Measurements from ENCODE around the gene DCAF15.

The DCAF15 gene

GRCh38 chr19:13913352-13913751 is 39.0 kb upstream of the DCAF15 start:
- Histone ChIP-seq H3K79me2 (ENCODE audit: low read length) (no peaks in the 10 kb centered on the region), H3K27me3 (ENCODE audit: low read depth, low read length) (no peaks in the 10 kb centered on the region), H4K20me1 (ENCODE audit: insufficient read depth, low read length) (no peaks in the 10 kb centered on the region), H2AFZ (ENCODE audit: low read depth, low read length) (no peak overlapping the region), H3K4me1 (ENCODE audit: low read length) (no peaks in the 10 kb centered on the region), H3K4me2 (ENCODE audit: low read length) (no peak overlapping the region), H3K9me3 (ENCODE audit: insufficient read depth, low read length) (no peaks in the 10 kb centered on the region), H3K9ac (ENCODE audit: low read length) (no peak overlapping the region), H3K4me3 (ENCODE audit: low read length) (no peak overlapping the region), H3K36me3 (replicated peaks; ENCODE audit: low read depth, low read length) (peaks cover 22% of the 10 kb centered on the region), H3K27ac (ENCODE audit: low read length) (no peak overlapping the region)
- no peak for TF ChIP-seq EZH2phosphoT487 (IDR thresholded peaks at IDR 0.05; ENCODE audit: low read depth)
- TF ChIP-seq, protein P1, sequence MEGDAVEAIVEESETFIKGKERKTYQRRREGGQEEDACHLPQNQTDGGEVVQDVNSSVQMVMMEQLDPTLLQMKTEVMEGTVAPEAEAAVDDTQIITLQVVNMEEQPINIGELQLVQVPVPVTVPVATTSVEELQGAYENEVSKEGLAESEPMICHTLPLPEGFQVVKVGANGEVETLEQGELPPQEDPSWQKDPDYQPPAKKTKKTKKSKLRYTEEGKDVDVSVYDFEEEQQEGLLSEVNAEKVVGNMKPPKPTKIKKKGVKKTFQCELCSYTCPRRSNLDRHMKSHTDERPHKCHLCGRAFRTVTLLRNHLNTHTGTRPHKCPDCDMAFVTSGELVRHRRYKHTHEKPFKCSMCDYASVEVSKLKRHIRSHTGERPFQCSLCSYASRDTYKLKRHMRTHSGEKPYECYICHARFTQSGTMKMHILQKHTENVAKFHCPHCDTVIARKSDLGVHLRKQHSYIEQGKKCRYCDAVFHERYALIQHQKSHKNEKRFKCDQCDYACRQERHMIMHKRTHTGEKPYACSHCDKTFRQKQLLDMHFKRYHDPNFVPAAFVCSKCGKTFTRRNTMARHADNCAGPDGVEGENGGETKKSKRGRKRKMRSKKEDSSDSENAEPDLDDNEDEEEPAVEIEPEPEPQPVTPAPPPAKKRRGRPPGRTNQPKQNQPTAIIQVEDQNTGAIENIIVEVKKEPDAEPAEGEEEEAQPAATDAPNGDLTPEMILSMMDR (IDR thresholded peaks at IDR 0.05; ENCODE audit: low read depth, low read length), result no peak

DNA sequence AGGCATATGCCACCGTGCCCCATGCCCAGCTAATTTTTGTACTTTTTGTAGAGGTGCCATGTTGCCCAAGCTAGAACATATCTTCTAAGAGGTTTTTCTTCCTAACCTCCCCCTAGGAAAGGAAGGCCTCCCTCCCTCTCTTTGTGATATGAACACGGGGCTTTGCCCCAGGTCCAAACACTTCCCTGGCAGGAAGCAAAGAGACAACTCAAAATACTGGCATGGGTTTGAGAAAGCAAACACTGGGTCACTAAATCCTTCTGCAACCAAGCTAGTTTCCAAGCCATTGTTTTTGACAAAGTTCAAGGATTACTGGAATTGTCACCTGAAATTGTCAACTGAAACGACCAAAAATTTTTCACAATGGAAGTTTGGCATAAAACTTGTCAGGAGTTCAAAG is 37.5 kb upstream of the DCAF15 start:
- Histone ChIP-seq H2AFZ (ENCODE audit: low read depth, low read length) (no peak overlapping the region), H3K4me1 (ENCODE audit: low read length) (no peaks in the 10 kb centered on the region), H3K36me3 (replicated peaks; ENCODE audit: low read depth, low read length) (peaks cover 23% of the 10 kb centered on the region), H3K9me3 (ENCODE audit: insufficient read depth, low read length) (no peaks in the 10 kb centered on the region), H3K79me2 (ENCODE audit: low read length) (no peaks in the 10 kb centered on the region), H3K27me3 (ENCODE audit: low read depth, low read length) (no peaks in the 10 kb centered on the region), H3K9ac (ENCODE audit: low read length) (no peak overlapping the region), H4K20me1 (ENCODE audit: insufficient read depth, low read length) (no peaks in the 10 kb centered on the region), H3K27ac (ENCODE audit: low read length) (no peak overlapping the region), H3K4me2 (ENCODE audit: low read length) (no peak overlapping the region), H3K4me3 (ENCODE audit: low read length) (no peak overlapping the region)
- TF ChIP-seq EZH2phosphoT487 (IDR thresholded peaks at IDR 0.05; ENCODE audit: low read depth), result no peak
- TF ChIP-seq, protein P1 (IDR thresholded peaks at IDR 0.05; ENCODE audit: low read depth, low read length), result no peak

DNA sequence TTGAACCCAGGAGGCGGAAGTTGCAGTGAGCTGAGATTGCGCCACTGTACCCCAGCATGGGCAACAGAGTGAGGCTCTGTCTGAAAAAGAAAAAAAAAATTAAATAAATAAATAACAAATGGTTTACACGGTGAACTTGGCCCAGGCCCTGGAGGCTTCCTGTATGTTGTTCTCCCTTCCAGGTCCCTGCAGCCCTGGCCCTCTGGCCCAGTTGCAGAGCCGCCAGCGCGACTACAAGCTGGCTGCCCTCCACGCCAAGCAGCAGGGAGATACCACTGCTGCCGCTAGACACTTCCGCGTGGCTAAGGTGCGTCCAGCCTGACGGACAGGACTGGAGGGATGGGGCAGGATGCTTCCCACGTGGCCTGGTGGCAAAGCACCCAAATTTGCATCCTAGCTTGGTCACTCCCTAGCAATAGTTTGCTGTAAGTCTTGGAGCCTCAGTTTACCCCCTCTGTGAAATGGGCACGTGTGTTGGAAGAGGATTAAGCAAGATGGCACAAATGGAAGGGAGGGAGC is 34.4 kb upstream of the DCAF15 start:
- H2AFZ ChIP-seq (ENCODE audit: low read depth, low read length), result no peak overlapping the region
- H3K9me3 ChIP-seq (ENCODE audit: insufficient read depth, low read length), result no peaks in the 10 kb centered on the region
- TF ChIP-seq, protein P1 (IDR thresholded peaks at IDR 0.05; ENCODE audit: low read depth, low read length), result no peak
- TF ChIP-seq EZH2phosphoT487 (IDR thresholded peaks at IDR 0.05; ENCODE audit: low read depth), result no peak
- no peak overlapping the region for H3K27ac ChIP-seq (ENCODE audit: low read length)
- no peak overlapping the region for H3K4me2 ChIP-seq (ENCODE audit: low read length)
- no peaks in the 10 kb centered on the region for H3K79me2 ChIP-seq (ENCODE audit: low read length)
- H3K4me3 ChIP-seq (ENCODE audit: low read length), result no peak overlapping the region
- peaks cover 33% of the 10 kb centered on the region for H3K36me3 ChIP-seq (replicated peaks; ENCODE audit: low read depth, low read length)
- no peaks in the 10 kb centered on the region for H4K20me1 ChIP-seq (ENCODE audit: insufficient read depth, low read length)
- H3K4me1 ChIP-seq (ENCODE audit: low read length), result no peaks in the 10 kb centered on the region; the same call in 1 of the 2 replicates
- no peaks in the 10 kb centered on the region for H3K27me3 ChIP-seq (ENCODE audit: low read depth, low read length)
- H3K9ac ChIP-seq (ENCODE audit: low read length), result no peak overlapping the region

GRCh38 chr19:13918726-13919411 is 33.4 kb upstream of the DCAF15 start:
- Histone ChIP-seq H3K4me1 (ENCODE audit: low read length) (no peaks in the 10 kb centered on the region; the same call in 1 of the 2 replicates), H3K36me3 (replicated peaks; ENCODE audit: low read depth, low read length) (peaks cover 33% of the 10 kb centered on the region), H3K79me2 (ENCODE audit: low read length) (no peaks in the 10 kb centered on the region), H3K27me3 (ENCODE audit: low read depth, low read length) (no peaks in the 10 kb centered on the region), H4K20me1 (ENCODE audit: insufficient read depth, low read length) (no peaks in the 10 kb centered on the region), H2AFZ (ENCODE audit: low read depth, low read length) (no peak overlapping the region), H3K27ac (ENCODE audit: low read length) (no peak overlapping the region), H3K4me2 (ENCODE audit: low read length) (no peak overlapping the region), H3K9ac (ENCODE audit: low read length) (no peak overlapping the region), H3K4me3 (ENCODE audit: low read length) (no peak overlapping the region), H3K9me3 (ENCODE audit: insufficient read depth, low read length) (no peaks in the 10 kb centered on the region)
- TF ChIP-seq, protein P1 (IDR thresholded peaks at IDR 0.05; ENCODE audit: low read depth, low read length), result no peak
- TF ChIP-seq EZH2phosphoT487 (IDR thresholded peaks at IDR 0.05; ENCODE audit: low read depth), result no peak

All from OCI-LY3 (cell line).